Omental fat pad (tissue), 4 donors: ENCODE data around the gene KRTAP4-3. TPM values are rescaled to one million over a fixed set of nuclear protein-coding genes. Genes with fewer than 3 reads are reported as not detected.
"Not testable (repeated sequence)": the region's sequence is repeated elsewhere in the genome, so short reads cannot be mapped to it uniquely, and the experiment has no call there.

ENCODE experiments used
- ATAC-seq: fragments of 150-250 bp; one replicate; pipeline ENCODE4 v1.9.1; 2016; ENCODE audit warnings: mild to moderate bottlenecking, moderate library complexity; ENCODE audit not compliant: low FRiP score
- DNase-seq: peaks from one replicate; pipeline ENCODE4 v3.0.0-alpha.2; 2019; ENCODE audit warnings: low spot score
- CTCF ChIP-seq, 3 donors: fragments of 450-650 bp; IDR thresholded peaks; one replicate each; pipeline ENCODE4 v1.5.1; 2016 to 2017; ENCODE audit warnings: antibody characterized with exemption in 3 of 3, mild to moderate bottlenecking in 3 of 3, moderate library complexity in 2 of 3
- total RNA-seq, 4 donors: library from RNA; depleted of rRNA; stranded (reverse); fragments of >200 nt; gene quantifications; one replicate each; pipeline ENCODE4 v1.1.0, GENCODE V29; 2016

KRTAP4-3 gene
- total RNA-seq, 4 donors from 2014 or later = not detected

- DNase-seq (no peak), ATAC-seq (no peak)
- no peak for TF ChIP-seq CTCF (IDR thresholded peaks at IDR 0.05)
Measured at GRCh38 chr17:41177727-41178271, 9.8 kb upstream of the KRTAP4-3 start, which contains the start of gene KRTAP4-2. KRTAP4-2 (minus strand) TSS chr17:41178221; CDS start chr17:41178164, 57 bp downstream.

- DNase-seq (no peak), ATAC-seq (no peak)
- no peak for TF ChIP-seq CTCF (IDR thresholded peaks at IDR 0.05)
Measured at GRCh38 chr17:41176744-41177387, 8.8 kb upstream of the KRTAP4-3 start.

GRCh38 chr17:41171886-41172285 lies 3.9 kb upstream of the KRTAP4-3 start:
- DNase-seq (no peak), ATAC-seq (no peak)
- TF ChIP-seq CTCF (IDR thresholded peaks at IDR 0.05) = no peak

DNA sequence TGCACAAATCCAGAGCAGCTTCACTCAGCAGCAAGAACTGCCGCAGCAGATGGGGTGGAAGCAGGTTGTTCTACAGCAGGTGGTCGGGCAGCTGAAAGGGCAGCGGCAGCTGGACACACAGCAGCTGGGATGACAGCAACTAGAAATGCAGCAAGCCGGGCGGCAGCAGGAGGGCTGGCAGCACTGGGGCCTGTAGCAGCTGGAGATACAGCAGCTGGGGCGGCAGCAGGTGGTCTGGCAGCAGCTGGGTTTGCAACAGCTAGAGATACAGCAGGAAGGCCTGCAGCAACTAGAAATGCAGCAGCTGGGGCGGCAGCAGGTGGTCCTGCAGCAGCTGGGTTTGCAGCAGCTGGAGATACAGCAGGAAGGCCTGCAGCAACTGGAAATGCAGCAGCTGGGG lies 460 bp downstream of the KRTAP4-3 start:
- ATAC-seq (no peak), DNase-seq (no peak)
- no peak for TF ChIP-seq CTCF (IDR thresholded peaks at IDR 0.05)

- TF ChIP-seq CTCF (IDR thresholded peaks at IDR 0.05) = no peak
Measured at GRCh38 chr17:41163828-41164227, 4.2 kb downstream of the KRTAP4-3 start.

DNA sequence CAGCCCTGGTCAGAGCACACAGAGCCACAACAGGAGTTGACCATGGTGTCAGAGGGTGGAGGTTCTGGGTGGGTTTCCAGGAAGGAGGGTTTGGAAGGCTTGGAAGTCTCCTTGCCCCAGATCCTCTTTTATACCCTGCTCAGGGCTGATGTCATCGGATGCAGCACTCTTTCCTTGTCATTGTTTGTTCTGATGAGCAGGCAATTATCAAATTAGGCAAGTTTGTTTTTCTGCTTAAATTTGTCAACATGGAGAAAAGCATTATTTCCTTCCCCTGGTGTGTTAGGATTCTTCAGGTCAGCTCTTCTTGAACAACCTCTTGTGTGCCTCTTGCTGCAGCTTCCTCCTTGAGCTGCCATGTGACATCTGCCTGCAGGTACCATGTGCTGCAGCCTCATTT lies 7.4 kb downstream of the KRTAP4-3 start, which contains the start of gene KRTAP4-4:
KRTAP4-4 (minus strand) TSS at position 101 of the 400 bp plus-strand sequence; CDS start at position 44, 57 bp downstream.
- no peak for DNase-seq
- no peak for ATAC-seq
- TF ChIP-seq CTCF (IDR thresholded peaks at IDR 0.05) = no peak

More at GRCh38 chr17:41163828-41164227, 4.2 kb downstream of the KRTAP4-3 start:
- DNase-seq = no peak
- no peak for ATAC-seq

DNA sequence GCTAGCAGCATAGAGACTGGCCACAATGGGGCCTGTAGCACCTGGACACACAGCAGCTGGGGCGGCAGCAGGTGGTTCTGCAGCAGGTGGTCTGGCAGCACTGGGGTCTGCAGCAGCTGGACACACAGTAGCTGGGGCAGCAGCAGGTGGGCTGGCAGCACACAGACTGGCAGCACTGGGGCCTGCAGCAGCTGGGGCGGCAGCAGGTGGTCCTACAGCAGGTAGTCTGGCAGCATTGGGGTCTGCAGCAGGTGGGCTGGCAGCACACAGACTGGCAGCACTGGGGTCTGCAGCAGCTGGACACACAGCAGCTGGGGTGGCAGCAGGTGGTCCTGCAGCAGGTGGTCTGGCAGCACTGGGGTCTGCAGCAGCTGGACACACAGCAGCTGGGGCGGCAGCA lies 7.8 kb downstream of the KRTAP4-3 start:
- not testable (repeated sequence) for DNase-seq, ATAC-seq
